Vagina (tissue), 2 donors: ENCODE measurements around the gene SCN9A. TPM values are rescaled to one million over a fixed set of nuclear protein-coding genes. Genes with fewer than 3 reads are reported as not detected.

Source experiments
- DNase-seq, 2 donors: peaks; one replicate each; pipeline ENCODE4 v3.0.0-alpha.2; 2017; ENCODE audit errors: extremely low spot score in 2 of 2
- H3K27ac ChIP-seq: fragments of 200-600 bp; sonication (generic); one replicate; pipeline ENCODE4 v1.5.1; 2019
- H3K27me3 ChIP-seq: fragments of 200-600 bp; sonication (generic); one replicate; pipeline ENCODE4 v1.5.1; 2019
- H3K36me3 ChIP-seq, 2 donors: fragments of 200-600 bp; sonication (generic); one replicate each; pipeline ENCODE4 v1.5.1; 2017 to 2019
- H3K4me1 ChIP-seq: fragments of 200-600 bp; sonication (generic); one replicate; pipeline ENCODE4 v1.5.1; 2019
- H3K4me3 ChIP-seq, 2 donors: fragments of 200-600 bp; sonication (generic); 1 replicate in 1 of 2; 2 replicates in 1 of 2; pipeline ENCODE4 v1.5.1; 2016 to 2019
- H3K9me3 ChIP-seq: fragments of 200-600 bp; sonication (generic); one replicate; pipeline ENCODE4 v1.5.1; 2019
- CTCF ChIP-seq, 3 experiments: fragments of 450-650 bp in 2 of 3; fragments of 200-600 bp in 1 of 3; sonication (generic) in 1 of 3; IDR thresholded peaks; one replicate each; pipeline ENCODE4 v1.5.1; 2017 to 2019; ENCODE audit warnings: antibody characterized with exemption in 3 of 3, mild to moderate bottlenecking in 2 of 3, moderate library complexity in 2 of 3
- POLR2A ChIP-seq, 2 donors: fragments of 450-650 bp; IDR thresholded peaks; one replicate each; pipeline ENCODE4 v1.6.1; 2017; ENCODE audit warnings: antibody characterized with exemption in 2 of 2, mild to moderate bottlenecking in 2 of 2, moderate library complexity in 2 of 2
- POLR2AphosphoS5 ChIP-seq, 2 donors: sonication (generic); formaldehyde crosslinking; IDR thresholded peaks; one replicate each; pipeline ENCODE4 v1.9.0; 2017; ENCODE audit warnings: antibody characterized with exemption in 2 of 2, mild to moderate bottlenecking in 2 of 2, low read depth in 1 of 2; ENCODE audit not compliant: insufficient read depth in 1 of 2
- intact Hi-C: fragments of 100-400 bp; cut with DNase I; formaldehyde crosslinking; loops from one replicate; pipeline ENCODE4 v1.15.1; 2023
- total RNA-seq: library from RNA; depleted of rRNA; stranded (reverse); fragments of >200 nt; gene quantifications from one replicate; pipeline ENCODE4 v1.2.3, GENCODE V29; 2016

The SCN9A gene
- total RNA-seq, 1 donor from 2014 or later, result 4.9 TPM

- DNase-seq, result no peak
These were observed 9.6 kb upstream of the SCN9A start for GRCh38 chr2:166385313-166385712.

GRCh38 chr2:166384774-166385173 is 9.0 kb upstream of the SCN9A start:
- H3K4me3 ChIP-seq, result no peak overlapping the region
- no peaks in the 10 kb centered on the region for H3K4me1 ChIP-seq
- no peaks in the 10 kb centered on the region for H3K36me3 ChIP-seq
- no peak for DNase-seq
- no peaks in the 10 kb centered on the region for H3K27me3 ChIP-seq
- intact Hi-C loops, result no loop called here
- H3K9me3 ChIP-seq, result no peaks in the 10 kb centered on the region
- TF ChIP-seq POLR2A (IDR thresholded peaks at IDR 0.05) (no peak), CTCF (IDR thresholded peaks at IDR 0.05) (no peak), POLR2AphosphoS5 (IDR thresholded peaks at IDR 0.05; ENCODE audit: insufficient read depth in 1 of 2, low read depth in 1 of 2) (no peak)
- H3K27ac ChIP-seq, result no peak overlapping the region

More at GRCh38 chr2:166385313-166385712, 9.6 kb upstream of the SCN9A start:
- intact Hi-C loops, result no loop called here
- H3K27ac ChIP-seq, result no peak overlapping the region
- no peak overlapping the region for H3K4me3 ChIP-seq
- no peaks in the 10 kb centered on the region for H3K27me3 ChIP-seq
- no peaks in the 10 kb centered on the region for H3K36me3 ChIP-seq
- H3K9me3 ChIP-seq, result no peaks in the 10 kb centered on the region
- no peaks in the 10 kb centered on the region for H3K4me1 ChIP-seq
- TF ChIP-seq POLR2AphosphoS5 (IDR thresholded peaks at IDR 0.05; ENCODE audit: insufficient read depth in 1 of 2, low read depth in 1 of 2), result no peak
- TF ChIP-seq POLR2A (IDR thresholded peaks at IDR 0.05), result no peak
- no peak for TF ChIP-seq CTCF (IDR thresholded peaks at IDR 0.05)

- Histone ChIP-seq H3K27me3 (no peaks in the 10 kb centered on the region), H3K27ac (no peak overlapping the region), H3K4me1 (no peaks in the 10 kb centered on the region), H3K9me3 (no peaks in the 10 kb centered on the region), H3K36me3 (no peaks in the 10 kb centered on the region), H3K4me3 (no peak overlapping the region)
- no peak for DNase-seq
- intact Hi-C loops, result no loop called here
- TF ChIP-seq POLR2AphosphoS5 (IDR thresholded peaks at IDR 0.05; ENCODE audit: insufficient read depth in 1 of 2, low read depth in 1 of 2), result no peak
- no peak for TF ChIP-seq CTCF (IDR thresholded peaks at IDR 0.05)
- TF ChIP-seq POLR2A (IDR thresholded peaks at IDR 0.05), result no peak
These were observed 6.7 kb upstream of the SCN9A start for GRCh38 chr2:166382448-166382847.

GRCh38 chr2:166380615-166381014 is 4.9 kb upstream of the SCN9A start:
- Histone ChIP-seq H3K4me1 (peaks cover 2% of the 10 kb centered on the region), H3K27me3 (no peaks in the 10 kb centered on the region), H3K4me3 (no peak overlapping the region), H3K9me3 (no peaks in the 10 kb centered on the region), H3K36me3 (no peaks in the 10 kb centered on the region), H3K27ac (no peak overlapping the region)
- no peak for DNase-seq
- no peak for TF ChIP-seq POLR2AphosphoS5 (IDR thresholded peaks at IDR 0.05; ENCODE audit: insufficient read depth in 1 of 2, low read depth in 1 of 2)
- intact Hi-C loops, result no loop called here

GRCh38 chr2:166376873-166377272 is 1.1 kb upstream of the SCN9A start:
- H3K27ac ChIP-seq, result no peak overlapping the region
- DNase-seq, result no peak
- H3K27me3 ChIP-seq, result no peaks in the 10 kb centered on the region
- intact Hi-C loops, result no loop called here
- no peak for TF ChIP-seq POLR2A (IDR thresholded peaks at IDR 0.05)
- no peak for TF ChIP-seq POLR2AphosphoS5 (IDR thresholded peaks at IDR 0.05; ENCODE audit: insufficient read depth in 1 of 2, low read depth in 1 of 2)
- TF ChIP-seq CTCF (IDR thresholded peaks at IDR 0.05), result no peak
- H3K9me3 ChIP-seq, result no peaks in the 10 kb centered on the region
- H3K4me1 ChIP-seq, result peaks cover 11% of the 10 kb centered on the region
- no peak overlapping the region for H3K4me3 ChIP-seq
- H3K36me3 ChIP-seq, result no peaks in the 10 kb centered on the region

GRCh38 chr2:166376488-166376828 is 714 bp upstream of the SCN9A start:
- H3K4me3 ChIP-seq, result peak overlapping the region; percentile 56 to 67
- H3K4me1 ChIP-seq, result peaks cover 11% of the 10 kb centered on the region
- H3K27me3 ChIP-seq, result no peaks in the 10 kb centered on the region
- DNase-seq, result no peak
- no peak overlapping the region for H3K27ac ChIP-seq
- intact Hi-C loops, result no loop called here
- TF ChIP-seq CTCF (IDR thresholded peaks at IDR 0.05), result no peak
- TF ChIP-seq POLR2A (IDR thresholded peaks at IDR 0.05), result no peak
- TF ChIP-seq POLR2AphosphoS5 (IDR thresholded peaks at IDR 0.05; ENCODE audit: insufficient read depth in 1 of 2, low read depth in 1 of 2), result no peak
- no peaks in the 10 kb centered on the region for H3K36me3 ChIP-seq
- no peaks in the 10 kb centered on the region for H3K9me3 ChIP-seq
